GM10847 (cell line): ENCODE measurements around the gene ZNF518B.

Experiments
- POLR2A ChIP-seq: IDR thresholded peaks from 2 replicates; pipeline ENCODE4 v1.6.1; 2011; ENCODE audit not compliant: insufficient read length; ENCODE audit errors: extremely low read depth

Gene ZNF518B

GRCh38 chr4:10461091-10461849, 4.0 kb upstream of the ZNF518B start:
- TF ChIP-seq POLR2A: peak; percentile 27

- TF ChIP-seq POLR2A: no peak
Measured at GRCh38 chr4:10460313-10461047, 3.3 kb upstream of the ZNF518B start.

- TF ChIP-seq POLR2A: no peak
Measured at GRCh38 chr4:10459305-10459704, 2.1 kb upstream of the ZNF518B start.

- TF ChIP-seq POLR2A: no peak
Measured at GRCh38 chr4:10458177-10458576, 951 bp upstream of the ZNF518B start.

GRCh38 chr4:10456595-10457254, 501 bp downstream of the ZNF518B start:
- TF ChIP-seq POLR2A: no peak

GRCh38 chr4:10456260-10456594, 999 bp downstream of the ZNF518B start:
- no peak for TF ChIP-seq POLR2A

GRCh38 chr4:10455133-10455532, 2.1 kb downstream of the ZNF518B start:
- no peak for TF ChIP-seq POLR2A

- TF ChIP-seq POLR2A: no peak
Measured at GRCh38 chr4:10454726-10455125, 2.5 kb downstream of the ZNF518B start.

- no peak for TF ChIP-seq POLR2A
Measured at GRCh38 chr4:10454121-10454520, 3.1 kb downstream of the ZNF518B start.

GRCh38 chr4:10448991-10449390, 8.2 kb downstream of the ZNF518B start:
- no peak for TF ChIP-seq POLR2A

- no peak for TF ChIP-seq POLR2A
Measured at GRCh38 chr4:10442976-10443375, 14.2 kb downstream of the ZNF518B start.

GRCh38 chr4:10441512-10441911, 15.7 kb downstream of the ZNF518B start:
- TF ChIP-seq POLR2A: no peak

GRCh38 chr4:10438924-10439323, 18.3 kb downstream of the ZNF518B start:
- TF ChIP-seq POLR2A: no peak

GRCh38 chr4:10437735-10438134, 19.5 kb downstream of the ZNF518B start:
- TF ChIP-seq POLR2A: no peak

- TF ChIP-seq POLR2A: no peak
Measured at GRCh38 chr4:10421344-10422055, 35.7 kb downstream of the ZNF518B start.
